HFF-Myc (cell line): Measurements from ENCODE around the gene DLG5.

Experiments
- DNase-seq: peaks from one replicate; pipeline ENCODE4 v3.0.0-alpha.2; 2011; ENCODE audit warnings: low read depth; ENCODE audit errors: extremely low read depth
- H3K4me3 ChIP-seq: replicated peaks from 2 replicates; pipeline ENCODE4 v1.5.1; 2011; ENCODE audit warnings: low read depth, mild to moderate bottlenecking, control low read depth, low read length
- TF ChIP-seq, protein P1 (sequence below): IDR thresholded peaks from 2 replicates; pipeline ENCODE4 v1.5.1; 2012; ENCODE audit warnings: mild to moderate bottlenecking, low read depth, low read length, control low read depth; ENCODE audit errors: missing control alignments

The DLG5 gene

DNA sequence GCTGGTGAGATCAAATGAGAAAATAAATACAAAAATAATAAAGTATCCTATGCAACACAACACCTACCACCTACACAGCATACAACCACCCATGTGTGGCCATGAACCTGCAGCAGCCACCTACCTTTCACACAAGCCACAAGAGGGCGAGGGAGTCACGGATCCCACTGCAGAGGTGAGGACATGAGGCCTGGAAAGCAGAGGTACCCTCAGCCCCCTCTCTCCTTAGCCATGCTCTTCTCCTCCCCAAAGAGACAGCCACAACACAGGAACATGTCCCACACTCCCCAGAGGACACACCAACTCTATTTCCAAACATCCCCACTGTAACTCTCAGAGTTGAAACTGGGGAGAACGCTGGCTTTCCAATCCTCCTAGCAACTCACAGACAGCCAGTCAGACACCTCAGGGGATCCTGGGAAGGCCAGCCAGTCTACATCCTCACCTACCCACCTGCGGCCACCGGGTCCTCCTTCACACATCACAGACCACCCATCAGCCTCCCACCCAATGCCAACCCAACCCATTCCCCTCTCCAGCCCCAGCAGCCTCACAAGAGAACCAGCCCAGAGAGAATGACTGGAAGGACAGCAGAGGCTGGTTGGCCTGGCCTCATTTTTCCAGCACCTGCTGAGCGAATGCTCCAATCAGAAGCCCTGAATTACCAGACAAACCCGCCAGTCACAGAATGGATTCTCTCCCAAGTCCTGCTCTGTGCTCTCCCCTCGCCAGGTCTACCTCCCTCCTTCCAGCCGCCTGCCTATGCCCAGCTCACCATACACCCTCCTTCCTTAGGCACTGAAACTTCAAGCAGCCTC, 18.4 kb downstream of the DLG5 start:
- H3K4me3 ChIP-seq = no peak overlapping the region
- no peak for DNase-seq
- TF ChIP-seq, protein P1, sequence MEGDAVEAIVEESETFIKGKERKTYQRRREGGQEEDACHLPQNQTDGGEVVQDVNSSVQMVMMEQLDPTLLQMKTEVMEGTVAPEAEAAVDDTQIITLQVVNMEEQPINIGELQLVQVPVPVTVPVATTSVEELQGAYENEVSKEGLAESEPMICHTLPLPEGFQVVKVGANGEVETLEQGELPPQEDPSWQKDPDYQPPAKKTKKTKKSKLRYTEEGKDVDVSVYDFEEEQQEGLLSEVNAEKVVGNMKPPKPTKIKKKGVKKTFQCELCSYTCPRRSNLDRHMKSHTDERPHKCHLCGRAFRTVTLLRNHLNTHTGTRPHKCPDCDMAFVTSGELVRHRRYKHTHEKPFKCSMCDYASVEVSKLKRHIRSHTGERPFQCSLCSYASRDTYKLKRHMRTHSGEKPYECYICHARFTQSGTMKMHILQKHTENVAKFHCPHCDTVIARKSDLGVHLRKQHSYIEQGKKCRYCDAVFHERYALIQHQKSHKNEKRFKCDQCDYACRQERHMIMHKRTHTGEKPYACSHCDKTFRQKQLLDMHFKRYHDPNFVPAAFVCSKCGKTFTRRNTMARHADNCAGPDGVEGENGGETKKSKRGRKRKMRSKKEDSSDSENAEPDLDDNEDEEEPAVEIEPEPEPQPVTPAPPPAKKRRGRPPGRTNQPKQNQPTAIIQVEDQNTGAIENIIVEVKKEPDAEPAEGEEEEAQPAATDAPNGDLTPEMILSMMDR = peak; percentile 24

GRCh38 chr10:77907462-77907861, 19.1 kb downstream of the DLG5 start:
- no peak for DNase-seq
- TF ChIP-seq, protein P1 = no peak
- H3K4me3 ChIP-seq = no peak overlapping the region

GRCh38 chr10:77906951-77907421, 19.6 kb downstream of the DLG5 start:
- no peak for DNase-seq
- no peak overlapping the region for H3K4me3 ChIP-seq
- TF ChIP-seq, protein P1 = no peak

DNA sequence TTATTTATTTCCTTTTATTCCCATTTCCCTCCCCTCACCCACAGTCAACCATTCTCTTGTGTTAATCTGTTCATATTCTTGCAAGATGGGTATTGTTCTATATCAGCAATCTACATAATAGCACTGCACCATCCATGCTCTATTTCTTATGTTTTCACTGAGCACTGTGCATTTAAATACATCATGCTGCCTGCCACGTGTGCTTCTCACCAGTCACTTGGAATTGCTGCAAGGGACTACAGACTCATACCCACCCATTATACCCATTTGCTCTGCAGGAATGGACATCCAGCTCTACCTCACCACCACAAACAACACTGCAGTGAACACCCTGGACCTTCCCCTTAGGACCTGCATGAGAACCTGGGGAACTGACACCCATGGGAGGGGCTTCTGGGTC, 20.8 kb downstream of the DLG5 start:
- DNase-seq = no peak
- TF ChIP-seq, protein P1 = no peak
- no peak overlapping the region for H3K4me3 ChIP-seq

DNA sequence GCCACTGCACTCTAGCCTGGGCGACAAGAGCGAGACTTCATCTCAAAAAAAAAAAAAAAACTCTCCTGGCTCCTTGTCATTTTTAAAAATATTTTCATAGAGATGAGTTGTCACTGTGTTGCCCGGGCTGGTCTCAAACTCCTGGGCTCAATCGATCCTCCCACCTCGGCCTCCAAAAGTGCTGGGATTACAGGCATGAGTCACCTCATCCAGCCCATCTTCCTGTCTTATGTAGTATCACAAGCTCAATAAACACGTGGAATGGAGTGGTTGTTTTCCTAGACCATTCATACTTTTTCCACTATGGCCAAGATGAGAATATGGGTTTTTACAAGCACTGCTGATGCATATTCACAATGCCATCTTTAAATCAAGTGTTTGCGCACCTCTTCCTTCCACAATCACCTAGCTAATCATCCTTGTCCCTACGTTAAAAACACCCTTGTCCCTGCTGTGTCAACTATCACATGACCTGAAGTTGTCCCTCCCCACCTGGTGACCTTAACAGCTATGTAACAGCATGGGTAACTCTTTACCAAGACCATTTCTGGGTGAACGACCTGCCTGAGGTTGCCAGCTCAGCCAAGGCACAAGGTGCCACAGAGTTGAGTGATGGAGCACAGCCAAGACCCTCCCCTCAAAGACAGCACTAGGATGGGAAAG, 21.3 kb downstream of the DLG5 start:
- DNase-seq = no peak
- TF ChIP-seq, protein P1 = no peak
- H3K4me3 ChIP-seq = no peak overlapping the region

DNA sequence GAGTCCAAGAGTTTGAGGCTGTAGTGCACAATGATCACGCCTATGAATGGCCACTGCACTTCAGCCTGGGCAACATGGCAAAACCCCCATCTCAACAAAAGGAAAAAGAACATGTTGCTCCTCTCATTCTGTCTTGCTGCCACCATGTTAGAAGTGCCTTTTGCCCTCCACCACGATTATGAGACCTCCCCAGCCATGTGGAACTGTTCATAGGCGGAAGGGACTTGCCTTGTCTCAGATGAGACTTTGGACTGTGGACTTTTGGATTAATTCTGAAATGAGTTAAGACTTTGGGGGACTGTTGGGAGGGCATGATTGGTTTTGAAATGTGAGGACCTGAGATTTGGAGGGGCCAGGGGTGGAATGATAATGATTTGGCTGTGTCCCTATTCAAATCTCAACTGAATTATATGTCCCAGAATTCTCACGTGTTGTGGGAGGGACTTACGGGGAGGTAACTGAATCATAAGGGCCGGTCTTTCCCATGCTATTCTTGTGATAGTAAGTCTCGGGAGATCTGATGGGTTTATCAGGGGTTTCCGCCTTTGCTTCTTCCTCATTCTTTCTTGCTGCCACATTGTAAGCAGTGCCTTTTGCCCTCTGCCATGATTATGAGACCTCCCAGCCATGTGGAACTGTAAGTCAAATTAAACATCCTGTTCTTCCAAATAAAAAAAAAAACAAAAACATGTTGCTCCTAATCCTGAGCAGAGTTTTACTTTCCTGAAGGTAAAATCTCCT, 22.3 kb downstream of the DLG5 start:
- H3K4me3 ChIP-seq = no peak overlapping the region
- TF ChIP-seq, protein P1 = no peak
- no peak for DNase-seq
